ENCODE data around the gene RAB26. TPM values are rescaled to one million over a fixed set of nuclear protein-coding genes. Genes with fewer than 3 reads are reported as not detected.

Gene RAB26
- total RNA-seq, 1 donor from 2014 or later: 0.44 TPM

GRCh38 chr16:2195322-2196161, 47.1 kb downstream of the RAB26 start:
- intact Hi-C loops (cut with micrococcal nuclease): loop anchor here (1.0 kb wide), 2 partner anchors 56 to 306 kb away; partner anchors contain the start of gene ECI1

- intact Hi-C loops (cut with micrococcal nuclease): no loop called here
Measured at GRCh38 chr16:2196162-2196980, 47.9 kb downstream of the RAB26 start, which contains the start of gene CASKIN1. Gene CASKIN1, minus strand, starts transcription at chr16:2196605. Its CDS starts 173 bp downstream, at chr16:2196432.

GRCh38 chr16:2196981-2197511, 48.6 kb downstream of the RAB26 start:
- intact Hi-C loops (cut with micrococcal nuclease): no loop called here

GRCh38 chr16:2197765-2198164, 49.3 kb downstream of the RAB26 start:
- intact Hi-C loops (cut with micrococcal nuclease): no loop called here

- intact Hi-C loops (cut with micrococcal nuclease): no loop called here
Measured at GRCh38 chr16:2198283-2198682, 49.9 kb downstream of the RAB26 start.

- intact Hi-C loops (cut with micrococcal nuclease): no loop called here
Measured at GRCh38 chr16:2199095-2199494, 50.7 kb downstream of the RAB26 start.

- intact Hi-C loops (cut with micrococcal nuclease): loop anchor here (10.0 kb wide), 1 partner anchor 575 kb away; the partner anchor contains the start of gene ELOB
Measured at GRCh38 chr16:2199621-2200139, 51.3 kb downstream of the RAB26 start.

GRCh38 chr16:2200313-2200712, 51.9 kb downstream of the RAB26 start:
- intact Hi-C loops (cut with micrococcal nuclease): loop anchor here (10.0 kb wide), 1 partner anchor 574 kb away; the partner anchor contains the start of gene ELOB

GRCh38 chr16:2203119-2203688, 54.8 kb downstream of the RAB26 start:
- intact Hi-C loops (cut with micrococcal nuclease): loop anchor here (10.0 kb wide), 1 partner anchor 572 kb away; the partner anchor contains the start of gene ELOB

Other genes starting within 250 kb of the RAB26 start
- not detected in 2 replicates for gene HS3ST6, start 230.2 kb upstream of the RAB26 start, total RNA-seq
- 24.4 and 26.6 TPM in 2 replicates for gene MSRB1, start 205.4 kb upstream of the RAB26 start, total RNA-seq
- gene RPL3L, start 193.9 kb upstream of the RAB26 start, total RNA-seq: not detected in 2 replicates
- gene NDUFB10, start 189.1 kb upstream of the RAB26 start, total RNA-seq: 118 and 120 TPM in 2 replicates
- gene RPS2, start 183.8 kb upstream of the RAB26 start, total RNA-seq: 2,266 and 2,280 TPM in 2 replicates
- gene RNF151, start 181.8 kb upstream of the RAB26 start, total RNA-seq: 0.27 TPM in 1 of 2 replicates, not detected in the other
- gene TBL3, start 176.6 kb upstream of the RAB26 start, total RNA-seq: 36.2 and 39.6 TPM in 2 replicates
- gene NOXO1, start 167.2 kb upstream of the RAB26 start, total RNA-seq: 0.37 and 0.61 TPM in 2 replicates
- 26.4 and 32.7 TPM in 2 replicates for gene GFER, start 164.4 kb upstream of the RAB26 start, total RNA-seq
- gene SYNGR3, start 158.7 kb upstream of the RAB26 start, total RNA-seq: 20.8 and 23.2 TPM in 2 replicates
- gene ZNF598, start 138.8 kb upstream of the RAB26 start, total RNA-seq: 71.1 and 73.9 TPM in 2 replicates
- gene NPW, start 128.8 kb upstream of the RAB26 start, total RNA-seq: 0.37 and 1.1 TPM in 2 replicates
- gene NHERF2, start 121.7 kb upstream of the RAB26 start, total RNA-seq: 1.9 and 2.4 TPM in 2 replicates
- 24.2 and 31.1 TPM in 2 replicates for gene NTHL1, start 100.8 kb upstream of the RAB26 start, total RNA-seq
- 130 and 131 TPM in 2 replicates for gene TSC2, start 100.6 kb upstream of the RAB26 start, total RNA-seq
- 77.2 and 78.4 TPM in 2 replicates for gene PKD1, start 12.7 kb upstream of the RAB26 start, total RNA-seq
- 56.7 and 57.3 TPM in 2 replicates for gene TRAF7, start 7.2 kb downstream of the RAB26 start, total RNA-seq
- 0.05 TPM in 2 replicates for gene CASKIN1, start 48.0 kb downstream of the RAB26 start, total RNA-seq
- 36.8 and 38.3 TPM in 2 replicates for gene MLST8, start 56.8 kb downstream of the RAB26 start, total RNA-seq
- 7.6 and 12.5 TPM in 2 replicates for gene BRICD5, start 62.2 kb downstream of the RAB26 start, total RNA-seq
- gene PGP, start 66.2 kb downstream of the RAB26 start, total RNA-seq: 22.3 and 24.0 TPM in 2 replicates
- gene E4F1, start 75.0 kb downstream of the RAB26 start, total RNA-seq: 30.5 and 33.8 TPM in 2 replicates
- gene DNASE1L2, start 87.8 kb downstream of the RAB26 start, total RNA-seq: 3.1 and 3.2 TPM in 2 replicates
- 30.1 and 33.4 TPM in 2 replicates for gene ECI1, start 103.0 kb downstream of the RAB26 start, total RNA-seq
- 260 and 261 TPM in 2 replicates for gene RNPS1, start 119.5 kb downstream of the RAB26 start, total RNA-seq
- 7.3 and 7.9 TPM in 2 replicates for gene ABCA3, start 192.1 kb downstream of the RAB26 start, total RNA-seq